GM15510 (cell line): ENCODE measurements around the gene RMC1.

Experiments used
- POLR2A ChIP-seq: IDR thresholded peaks from 3 replicates; pipeline ENCODE4 v1.6.1; 2011; ENCODE audit warnings: borderline replicate concordance; ENCODE audit not compliant: insufficient read length; ENCODE audit errors: extremely low read depth

Gene RMC1

DNA sequence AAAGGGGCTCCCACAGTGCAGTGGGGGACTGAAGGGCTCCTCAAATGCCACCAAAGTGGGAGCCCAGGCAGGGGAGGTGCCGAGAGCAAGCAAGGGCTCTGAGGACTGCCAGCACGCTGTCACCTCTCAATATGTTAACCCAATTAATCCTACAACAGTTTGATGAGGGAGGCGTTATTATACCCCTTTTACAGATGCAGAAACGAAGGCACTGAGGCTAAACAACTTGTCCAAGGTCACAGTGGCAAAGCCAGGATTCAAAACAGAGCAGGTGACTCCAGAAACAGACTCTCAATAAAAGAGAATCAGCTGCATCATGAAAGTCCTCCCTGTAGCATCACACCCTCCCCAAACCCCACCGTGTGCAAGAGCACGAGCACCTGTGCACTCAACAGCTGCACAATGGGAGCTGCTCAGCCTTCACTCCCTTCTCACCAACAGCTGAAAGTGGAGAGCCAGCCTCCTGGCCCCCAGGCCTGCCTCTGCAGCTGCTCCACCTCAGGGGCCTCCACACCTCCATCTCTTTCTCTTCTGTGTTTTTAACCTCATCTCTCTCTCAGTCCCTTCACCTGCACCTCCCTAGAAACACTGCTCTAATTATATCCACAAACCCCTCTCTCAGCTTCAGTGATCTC, 74.9 kb downstream of the RMC1 start:
- TF ChIP-seq POLR2A = no peak

DNA sequence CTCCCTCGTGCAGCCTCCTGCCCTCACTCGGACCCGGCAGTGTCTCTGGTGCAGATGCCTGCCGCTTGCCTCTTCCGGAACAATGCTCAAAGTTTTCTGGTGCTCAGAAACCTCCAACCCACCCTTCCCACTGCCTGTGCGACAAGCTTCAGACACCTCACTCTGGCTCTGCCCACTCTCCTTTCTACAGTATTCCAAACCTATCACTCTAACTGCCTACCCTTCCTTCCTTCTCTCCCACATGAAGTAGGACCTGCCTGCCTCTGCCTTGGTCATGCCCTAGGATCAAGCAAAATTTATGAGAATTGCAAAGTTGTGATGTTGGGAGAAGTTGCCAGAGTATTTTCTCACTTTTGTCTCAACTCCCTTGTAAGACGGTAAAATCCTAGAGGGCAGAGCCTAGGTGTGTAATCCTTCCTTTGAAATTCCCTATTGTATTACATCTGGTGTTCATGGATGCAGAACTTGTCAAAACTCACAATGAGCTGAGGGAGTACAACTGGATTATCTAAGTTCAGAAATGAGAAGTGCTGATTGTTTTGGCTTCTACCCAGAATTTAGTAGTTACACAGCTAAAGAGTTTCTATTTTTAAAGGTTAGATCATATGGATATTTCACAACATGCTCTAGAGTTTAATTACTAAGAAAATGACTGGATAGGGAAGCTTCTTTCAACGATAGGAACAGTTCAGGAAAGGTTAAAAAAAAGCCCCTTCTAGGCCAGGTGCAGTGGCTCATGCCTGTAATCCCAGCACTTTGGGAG, 75.8 kb downstream of the RMC1 start:
- no peak for TF ChIP-seq POLR2A

DNA sequence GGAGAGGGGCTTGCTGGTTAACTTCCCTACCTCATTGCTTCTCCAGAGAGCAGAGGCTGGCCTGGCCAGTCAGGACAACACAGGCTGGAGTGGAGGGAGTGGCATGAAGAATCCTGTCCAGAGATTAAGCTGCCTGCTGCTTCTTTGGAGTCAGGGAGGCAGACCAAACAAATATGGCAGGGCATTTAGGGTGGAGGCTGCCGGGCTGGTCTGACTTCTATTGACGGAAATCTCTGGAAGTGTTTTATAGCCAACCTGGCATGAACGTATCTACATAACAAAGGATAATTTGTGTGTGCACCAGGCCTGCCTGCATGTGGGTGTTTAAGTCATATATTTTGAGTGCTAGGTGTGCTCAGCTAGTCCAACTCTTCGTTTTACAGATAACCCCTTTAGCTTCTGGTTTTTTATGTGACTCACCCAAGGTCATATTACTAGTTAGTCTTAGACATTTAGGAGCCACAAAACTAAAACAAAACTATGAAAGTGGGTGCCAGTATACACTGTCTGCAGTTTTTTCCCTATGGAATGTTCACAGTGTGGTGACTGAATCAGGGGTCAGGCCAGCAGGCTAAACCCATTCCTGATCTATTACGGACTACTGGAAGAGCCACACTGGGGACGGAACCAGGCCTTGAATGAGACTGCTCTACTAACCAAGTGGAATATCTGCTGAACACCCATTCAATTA, 77.5 kb downstream of the RMC1 start:
- no peak for TF ChIP-seq POLR2A
